ENCODE results near the gene NSMCE1.
"Not testable (repeated sequence)": the region's sequence is repeated elsewhere in the genome, so short reads cannot be mapped to it uniquely, and the experiment has no call there.

NSMCE1 gene

DNA sequence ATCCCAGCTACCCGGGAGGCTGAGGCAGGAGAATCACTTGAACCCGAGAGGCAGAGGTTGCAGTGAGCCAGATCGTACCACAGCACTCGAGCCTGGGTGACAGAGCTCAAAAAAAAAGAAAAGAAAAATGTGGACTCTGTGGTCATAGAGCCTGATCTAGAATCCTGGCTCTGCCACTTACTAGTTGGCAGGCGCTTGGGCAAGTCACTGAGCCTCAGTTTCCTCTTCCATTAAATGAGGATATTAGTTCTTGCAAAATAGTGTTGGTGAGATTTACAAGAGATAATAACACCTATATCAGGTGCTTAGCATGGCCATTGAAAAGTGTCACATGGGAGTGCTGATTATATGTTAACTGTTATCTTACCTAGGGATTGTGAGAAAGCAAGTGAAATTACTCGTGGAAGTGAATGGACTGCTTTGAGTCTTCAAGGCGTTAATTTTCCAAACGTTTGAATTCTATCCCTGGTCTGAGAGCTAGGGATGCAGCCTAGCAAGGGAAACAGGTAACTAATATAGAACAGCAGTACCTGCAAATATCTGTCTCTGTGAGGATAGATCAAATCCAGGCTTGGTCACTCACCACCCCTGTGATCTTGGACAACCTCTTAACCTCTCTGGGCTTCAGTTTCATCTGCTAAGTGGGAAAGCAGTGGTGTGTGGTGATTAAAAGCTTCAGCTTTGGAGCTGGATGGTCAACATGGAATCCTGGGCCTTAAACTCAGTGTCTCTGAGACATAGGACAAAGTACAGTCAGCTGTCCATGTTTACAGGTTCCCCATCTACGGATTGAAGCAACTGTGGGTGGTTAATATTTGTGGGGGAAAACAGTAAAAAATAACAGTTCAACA lies 953 bp upstream of the NSMCE1 start:
- DNase-seq = no peak

DNA sequence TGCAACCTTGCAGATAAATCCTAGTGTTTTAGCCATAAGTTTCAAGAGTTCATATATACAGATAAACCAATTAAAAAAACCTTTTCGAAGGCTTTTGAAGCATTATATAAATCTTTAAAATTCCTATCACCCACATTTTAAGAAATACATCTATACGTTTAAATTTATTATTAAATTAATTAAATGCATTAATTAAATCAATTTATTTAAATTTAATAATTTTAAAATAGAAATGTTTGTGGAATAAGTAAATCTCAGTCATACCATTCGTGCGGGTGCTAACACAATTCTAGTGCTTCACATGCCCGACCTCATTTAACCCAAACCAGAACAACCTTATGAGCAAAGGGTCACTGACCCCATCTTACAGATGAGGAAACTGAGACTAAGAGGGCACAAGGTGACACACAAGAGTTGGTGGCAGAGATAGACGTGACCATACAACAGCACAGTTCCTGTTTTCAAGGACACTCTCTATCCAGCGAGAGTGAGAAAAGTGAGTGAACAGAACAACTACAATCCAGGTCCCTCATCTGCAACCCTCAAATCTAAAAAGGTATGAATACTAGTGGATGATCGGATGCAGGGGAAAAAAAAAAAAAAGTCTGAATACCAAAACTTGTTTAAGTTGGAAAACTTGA lies 1.4 kb downstream of the NSMCE1 start:
- DNase-seq = no peak

GRCh38 chr16:27265982-27266381 lies 2.6 kb downstream of the NSMCE1 start:
- no peak for DNase-seq

DNA sequence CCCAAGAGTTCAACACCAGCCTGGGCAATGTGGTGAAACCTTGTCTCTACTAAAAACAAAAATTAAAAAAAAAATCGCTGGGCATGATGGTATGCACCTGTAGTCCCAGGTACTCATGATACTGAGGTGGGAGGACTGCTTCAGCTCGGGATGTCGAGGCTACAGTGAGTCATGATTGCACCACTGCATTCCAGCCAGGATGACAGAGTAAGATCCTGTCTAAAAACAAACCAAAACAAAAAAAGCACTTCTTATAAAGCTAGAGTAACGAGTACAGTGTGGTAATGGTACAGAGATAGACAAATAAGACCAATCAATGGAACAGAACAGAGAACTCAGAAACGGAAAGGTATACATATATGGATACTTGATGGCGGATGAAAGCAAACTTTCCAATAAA lies 4.4 kb downstream of the NSMCE1 start:
- no peak for DNase-seq

GRCh38 chr16:27262904-27263423 lies 5.6 kb downstream of the NSMCE1 start:
- DNase-seq = not testable (repeated sequence)

- DNase-seq = no peak
Observed at GRCh38 chr16:27259710-27260109, 8.9 kb downstream of the NSMCE1 start.

DNA sequence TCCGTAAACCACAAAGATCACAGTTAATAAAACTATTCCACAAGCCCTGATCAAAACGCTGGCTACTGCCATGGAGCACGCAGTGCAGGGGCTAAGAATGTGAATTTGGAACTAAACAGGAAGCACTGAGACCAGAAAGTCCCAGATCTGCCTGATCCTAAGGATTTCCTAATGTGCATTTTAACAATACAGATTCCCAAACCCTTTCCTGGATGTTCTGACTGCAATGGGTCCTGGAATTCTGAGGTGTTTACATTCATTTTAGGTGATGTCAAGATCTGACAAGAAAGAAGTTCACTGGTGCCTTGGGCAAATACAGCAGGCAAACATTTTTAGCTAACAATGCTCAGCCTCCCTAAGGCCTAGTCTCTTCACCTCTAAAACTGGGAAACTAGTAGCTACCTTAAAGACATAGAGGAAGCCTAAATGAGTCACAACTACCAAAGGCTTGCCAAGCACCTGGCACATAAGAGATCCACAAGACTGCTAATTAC lies 10.3 kb downstream of the NSMCE1 start:
- no peak for DNase-seq

DNA sequence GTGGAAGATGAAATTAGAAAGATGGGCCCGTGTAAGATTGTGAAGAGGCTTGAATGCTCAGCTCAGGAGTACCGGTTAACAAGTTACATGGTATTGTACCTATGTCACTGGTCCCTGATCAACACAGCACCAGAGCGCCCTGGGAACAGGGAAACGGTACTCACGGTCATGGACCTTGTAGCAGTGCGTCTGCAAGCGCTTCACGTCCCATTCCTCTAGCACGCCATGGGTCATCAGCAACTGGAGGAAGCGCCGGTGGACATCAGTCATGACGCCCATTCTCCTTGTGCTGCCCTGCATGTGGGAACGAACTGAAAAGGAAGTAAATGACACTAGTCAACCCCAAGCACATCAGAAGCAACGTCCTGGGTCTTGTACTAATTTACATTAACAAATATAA lies 11.3 kb downstream of the NSMCE1 start:
- no peak for DNase-seq

GRCh38 chr16:27256861-27257260 lies 11.7 kb downstream of the NSMCE1 start:
- no peak for DNase-seq

- DNase-seq = no peak
Observed at GRCh38 chr16:27254262-27254811, 14.2 kb downstream of the NSMCE1 start.

DNA sequence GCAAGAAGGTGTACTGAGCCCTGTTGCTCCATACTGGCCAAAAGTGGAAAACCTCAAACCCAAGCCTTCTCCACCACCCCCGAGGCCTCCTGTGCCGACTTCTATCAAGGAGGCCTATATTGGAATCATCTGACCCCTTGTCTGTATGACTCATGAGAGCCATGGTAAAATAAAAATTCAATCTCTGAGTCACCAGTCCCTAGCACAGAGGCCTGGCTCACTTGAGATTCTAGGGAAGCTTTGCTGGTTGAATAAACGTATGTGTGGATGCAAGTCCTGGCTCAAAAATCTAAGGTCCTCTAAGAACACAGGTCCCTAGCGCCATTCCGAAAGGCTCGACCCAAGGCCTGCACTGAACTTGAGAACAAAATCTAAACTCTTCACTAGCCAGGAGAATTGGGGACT lies 15.0 kb downstream of the NSMCE1 start:
- DNase-seq = no peak

- no peak for DNase-seq
Observed at GRCh38 chr16:27252206-27252585, 16.4 kb downstream of the NSMCE1 start.

DNA sequence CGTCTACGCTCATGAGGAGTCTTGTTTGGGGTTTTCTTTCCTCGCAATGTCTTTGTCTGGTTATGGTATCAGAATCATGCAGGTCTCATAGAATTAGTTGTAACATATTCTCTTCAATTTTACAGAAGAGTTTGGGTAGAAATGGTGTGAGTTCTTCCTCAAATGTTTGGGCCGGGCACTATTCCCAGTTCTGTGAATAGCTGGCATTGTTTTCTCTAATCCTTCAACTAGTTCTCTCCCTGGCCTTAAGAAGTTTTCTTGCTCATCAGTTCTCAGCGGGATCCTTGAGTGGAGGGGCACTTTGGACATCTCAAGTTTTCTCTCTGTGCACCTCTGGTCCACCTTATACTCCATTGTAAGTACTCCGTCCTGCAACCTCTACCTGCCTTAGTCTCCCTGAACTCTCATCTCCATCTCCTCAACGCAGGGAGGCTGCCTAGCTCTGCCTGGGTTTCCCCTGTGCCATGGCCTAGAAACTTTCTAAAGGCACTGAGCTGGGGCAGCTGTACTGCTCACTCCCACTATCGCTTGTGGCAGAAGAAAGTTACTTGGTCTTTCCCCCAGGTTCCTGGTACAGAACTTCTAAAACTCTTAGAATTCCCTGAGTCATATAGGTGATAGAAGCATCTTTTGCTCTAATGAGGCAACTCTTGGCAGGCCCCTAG lies 16.9 kb downstream of the NSMCE1 start:
- DNase-seq = no peak

GRCh38 chr16:27248886-27249285 lies 19.7 kb downstream of the NSMCE1 start:
- not testable (repeated sequence) for DNase-seq

GRCh38 chr16:27248036-27248435 lies 20.5 kb downstream of the NSMCE1 start:
- no peak for DNase-seq

GRCh38 chr16:27247076-27247475 lies 21.5 kb downstream of the NSMCE1 start:
- not testable (repeated sequence) for DNase-seq

GRCh38 chr16:27246439-27246838 lies 22.1 kb downstream of the NSMCE1 start:
- no peak for DNase-seq

DNA sequence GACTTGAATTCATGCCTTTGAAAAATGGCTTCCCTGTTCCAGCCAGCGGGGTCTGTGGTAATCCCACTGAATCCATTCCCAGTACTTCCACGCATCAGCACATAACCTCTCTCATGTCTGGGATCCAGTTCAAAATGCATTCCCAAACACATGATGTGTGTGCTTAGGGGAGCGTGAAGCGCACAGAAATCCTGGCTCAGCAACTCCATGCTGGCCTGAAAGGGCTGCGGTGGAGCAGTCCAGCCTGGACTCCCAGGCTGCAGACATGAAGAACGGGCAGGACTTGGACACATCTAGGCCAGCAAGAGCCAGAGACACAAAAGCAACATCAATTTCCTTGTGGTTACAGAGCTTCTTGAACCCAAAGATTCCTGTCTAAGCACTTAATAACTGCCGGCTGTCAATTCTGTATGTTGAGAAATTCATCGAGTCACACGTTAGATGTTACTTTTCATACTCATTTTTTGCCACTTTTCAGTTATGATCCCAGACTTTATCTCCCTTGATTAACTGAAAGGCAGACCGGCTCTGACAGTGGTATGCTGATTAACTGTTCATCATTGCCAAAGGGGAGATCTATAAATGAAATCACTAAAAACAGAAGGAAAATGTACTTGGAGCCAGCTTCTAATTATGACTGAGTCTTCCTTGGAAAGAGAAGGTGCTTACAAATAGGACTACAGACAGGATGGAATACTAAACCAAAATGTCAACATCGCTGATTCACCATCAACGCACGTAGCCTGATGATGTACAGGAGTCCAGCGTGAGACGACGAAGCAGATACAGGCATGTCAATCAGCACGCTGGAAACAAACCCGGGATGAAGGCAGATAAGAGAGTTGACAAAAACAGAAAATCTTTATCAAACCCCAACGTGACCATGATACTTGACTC lies 23.0 kb downstream of the NSMCE1 start:
- DNase-seq = no peak

DNA sequence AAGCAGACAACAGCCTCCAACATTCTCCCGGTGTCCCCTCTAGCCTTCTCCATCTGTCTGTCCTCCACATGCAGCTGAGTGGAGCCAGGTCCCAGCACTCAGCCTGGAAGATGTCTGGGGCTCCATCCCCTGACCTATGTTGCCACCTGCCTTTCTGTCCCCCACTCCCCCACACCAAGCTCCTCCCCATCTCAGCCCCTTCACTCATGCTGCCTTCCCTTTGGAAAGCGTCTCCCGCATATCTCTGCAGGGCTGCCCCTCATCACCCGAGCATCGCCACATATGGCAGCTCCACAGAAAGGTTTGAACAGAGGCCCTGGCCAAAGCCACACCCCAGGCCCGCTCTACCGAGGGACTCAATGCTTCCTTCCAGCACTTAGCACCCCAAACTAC lies 24.2 kb downstream of the NSMCE1 start:
- DNase-seq = no peak

DNA sequence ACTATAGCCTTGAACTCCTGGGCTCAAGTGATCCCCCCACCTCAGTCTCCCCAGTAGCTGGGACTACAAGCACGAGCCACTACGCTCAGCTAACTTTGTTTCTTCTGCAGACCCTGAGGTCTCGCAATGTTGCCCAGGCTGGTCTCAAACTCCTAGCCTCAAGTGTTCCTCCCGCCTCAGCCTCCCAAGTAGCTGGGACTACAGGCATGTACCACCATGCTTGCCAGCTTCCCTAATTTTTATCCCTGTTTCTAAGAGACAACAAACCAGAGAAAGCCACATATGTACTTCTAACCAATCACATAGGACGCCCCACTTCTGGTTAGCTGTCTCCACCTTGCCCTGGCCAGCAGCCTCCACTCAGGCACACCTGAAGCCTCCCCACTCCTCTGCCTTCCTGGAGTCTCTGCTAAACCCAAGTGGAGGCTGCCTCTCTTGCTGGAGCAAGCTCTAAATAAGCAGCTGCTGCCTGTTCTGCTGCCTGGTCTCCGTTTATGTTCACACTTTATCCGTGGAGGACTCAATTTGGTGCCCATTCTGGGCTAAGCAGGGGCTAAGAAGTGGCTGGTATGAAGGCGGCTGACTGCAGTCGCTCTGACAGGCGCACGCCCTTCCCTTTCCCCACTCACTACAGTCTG lies 24.7 kb downstream of the NSMCE1 start:
- no peak for DNase-seq

GRCh38 chr16:27242868-27243590 lies 25.5 kb downstream of the NSMCE1 start:
- DNase-seq = no peak
